ENCODE measurements around the gene GADD45G.

The GADD45G gene, protein sequence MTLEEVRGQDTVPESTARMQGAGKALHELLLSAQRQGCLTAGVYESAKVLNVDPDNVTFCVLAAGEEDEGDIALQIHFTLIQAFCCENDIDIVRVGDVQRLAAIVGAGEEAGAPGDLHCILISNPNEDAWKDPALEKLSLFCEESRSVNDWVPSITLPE

GRCh38 chr9:89604729-89605464, at the start of gene GADD45G:
GADD45G (plus strand) TSS chr9:89605012; CDS start chr9:89605122, 110 bp downstream.
- peak; percentile 65 for DNase-seq

GRCh38 chr9:89555036-89555415, 49.8 kb upstream of the GADD45G start:
- DNase-seq: no peak

GRCh38 chr9:89555451-89556375, 49.1 kb upstream of the GADD45G start:
- DNase-seq: peak; percentile 86

DNA sequence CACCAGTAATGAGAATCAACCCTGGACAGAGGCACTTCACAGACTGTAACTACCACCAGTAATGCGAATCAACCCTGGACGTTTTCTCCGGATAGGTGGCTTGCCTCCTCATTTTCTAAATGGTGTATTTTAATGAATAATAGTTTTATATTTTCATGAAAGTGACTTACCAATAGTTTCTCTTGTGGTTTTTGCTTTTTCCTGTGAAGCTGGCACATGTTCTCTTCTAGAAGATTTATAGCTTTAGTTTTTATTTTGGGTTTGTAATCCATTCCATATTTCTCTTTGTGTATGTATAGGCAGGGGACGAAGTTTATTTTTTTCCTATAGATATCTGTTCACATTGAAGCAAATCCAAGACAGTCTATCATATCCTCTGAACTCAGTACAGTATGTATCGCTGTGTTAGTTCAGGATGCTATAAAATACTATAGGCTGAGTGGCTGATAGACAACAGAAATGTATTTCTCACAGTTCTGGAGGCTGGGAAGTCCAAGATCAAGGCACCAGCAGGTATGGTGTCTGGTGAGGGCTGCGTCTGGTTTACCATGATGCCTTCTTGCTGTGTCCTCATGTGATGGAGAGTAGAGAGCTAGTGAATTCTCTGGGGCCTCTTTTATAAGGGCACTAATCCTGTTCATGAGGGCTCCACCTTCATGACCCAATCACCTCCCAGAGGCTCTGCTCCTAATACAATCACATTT, 46.5 kb upstream of the GADD45G start:
- DNase-seq: no peak

DNA sequence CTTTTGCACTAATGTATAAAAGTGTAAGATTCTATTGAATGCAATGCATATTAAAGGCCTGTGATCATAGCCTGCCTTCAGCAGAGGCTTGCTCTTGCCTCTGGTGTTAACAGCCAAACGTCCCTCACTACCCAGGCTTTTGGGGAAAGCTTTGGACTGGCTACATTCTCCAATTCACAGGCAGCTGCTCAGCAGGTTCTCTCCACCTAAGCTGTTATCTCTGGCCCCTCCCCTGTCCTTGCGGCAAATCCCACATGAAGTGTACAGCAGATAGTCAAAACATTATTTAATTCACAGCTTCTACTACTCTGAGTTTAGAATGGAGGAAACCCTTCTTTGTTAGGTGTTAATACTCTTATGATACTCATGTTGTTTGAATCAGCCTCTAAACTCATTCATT, 45.9 kb upstream of the GADD45G start:
- DNase-seq: no peak

DNA sequence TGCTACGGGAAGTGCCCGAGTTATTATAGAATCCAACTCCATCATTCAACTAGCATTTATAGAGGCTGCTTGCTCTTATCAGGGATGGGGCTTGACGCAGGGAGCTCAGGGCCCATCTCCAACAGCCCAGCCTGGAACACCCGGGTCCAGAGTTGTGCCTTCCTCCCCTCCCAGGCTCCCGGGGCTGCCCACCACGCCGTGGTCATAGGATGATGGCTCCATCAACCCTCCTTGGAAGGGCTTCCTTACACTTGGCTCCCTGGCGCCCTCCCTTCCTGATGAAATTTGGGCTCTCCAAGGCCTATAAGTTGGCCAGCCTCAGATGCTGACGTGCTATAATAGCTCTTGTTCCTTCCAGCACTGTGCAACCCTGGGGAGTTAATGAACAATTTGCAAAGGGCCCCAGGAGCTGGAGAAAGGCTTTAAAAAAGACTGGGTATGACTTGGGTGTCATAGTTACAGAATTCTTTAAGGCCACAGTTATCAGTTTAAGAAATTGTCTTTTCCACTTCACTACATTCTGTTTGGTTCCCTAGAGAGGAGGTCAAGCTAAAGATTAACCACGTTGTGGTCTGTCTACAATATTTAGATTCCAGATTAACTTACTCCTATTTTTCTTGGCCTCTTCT, 42.5 kb upstream of the GADD45G start:
- no peak for DNase-seq

GRCh38 chr9:89563571-89564345, 41.1 kb upstream of the GADD45G start:
- no peak for DNase-seq

GRCh38 chr9:89564346-89564878, 40.4 kb upstream of the GADD45G start:
- DNase-seq: peak; percentile 57

- DNase-seq: no peak
Measured at GRCh38 chr9:89567649-89568048, 37.2 kb upstream of the GADD45G start.

DNA sequence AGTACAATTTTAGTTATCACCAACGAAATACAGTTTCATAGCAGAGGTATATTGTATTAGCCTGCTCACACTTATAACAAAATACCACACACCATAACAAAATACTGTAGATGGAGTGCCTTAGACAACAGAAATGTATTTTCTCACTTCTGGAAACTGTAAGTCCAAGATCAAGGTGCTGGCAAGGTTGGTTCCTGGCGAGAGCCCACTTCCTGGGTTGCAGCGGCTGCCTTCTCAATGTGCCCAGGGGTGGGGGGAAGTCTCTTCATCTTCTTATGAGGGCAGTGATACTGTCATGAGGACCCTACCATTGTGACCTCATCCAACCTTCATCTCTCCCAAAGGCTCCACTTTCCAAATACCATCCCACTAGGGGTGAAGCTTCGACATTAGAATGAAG, 30.5 kb upstream of the GADD45G start:
- DNase-seq: no peak

GRCh38 chr9:89576404-89576839, 28.4 kb upstream of the GADD45G start:
- peak; percentile 32 for DNase-seq

GRCh38 chr9:89577363-89577762, 27.4 kb upstream of the GADD45G start:
- no peak for DNase-seq

DNA sequence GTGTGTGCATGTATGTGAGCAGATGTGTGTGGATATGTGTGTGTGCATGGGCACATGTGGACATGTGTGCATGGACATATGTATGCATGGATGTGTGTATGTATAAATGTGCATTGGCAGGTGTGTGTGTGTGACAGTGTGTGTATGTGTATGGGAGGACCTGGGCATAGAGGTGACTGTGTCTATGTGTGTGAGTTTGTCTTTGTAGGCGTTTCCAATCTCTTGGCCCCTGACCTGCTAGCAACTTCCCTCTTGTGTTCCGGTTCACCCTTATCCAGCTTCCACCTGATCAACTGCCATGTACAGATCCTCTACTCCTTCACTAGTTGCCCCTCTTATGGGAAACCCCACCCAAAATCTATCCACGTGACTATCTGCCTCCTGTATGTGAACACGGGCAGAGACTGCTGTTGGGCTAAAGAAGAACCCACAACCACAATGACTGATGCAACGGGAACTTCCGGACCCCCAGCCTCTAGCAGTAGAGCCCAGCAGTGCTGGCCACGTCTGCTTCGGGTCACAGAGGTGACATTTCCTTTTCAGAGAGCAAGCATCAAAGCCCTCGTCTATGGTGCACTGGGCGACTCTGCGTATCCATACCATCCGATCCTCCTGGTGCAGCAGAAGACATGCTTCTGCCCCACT, 24.9 kb upstream of the GADD45G start:
- peak; percentile 88 for DNase-seq

DNA sequence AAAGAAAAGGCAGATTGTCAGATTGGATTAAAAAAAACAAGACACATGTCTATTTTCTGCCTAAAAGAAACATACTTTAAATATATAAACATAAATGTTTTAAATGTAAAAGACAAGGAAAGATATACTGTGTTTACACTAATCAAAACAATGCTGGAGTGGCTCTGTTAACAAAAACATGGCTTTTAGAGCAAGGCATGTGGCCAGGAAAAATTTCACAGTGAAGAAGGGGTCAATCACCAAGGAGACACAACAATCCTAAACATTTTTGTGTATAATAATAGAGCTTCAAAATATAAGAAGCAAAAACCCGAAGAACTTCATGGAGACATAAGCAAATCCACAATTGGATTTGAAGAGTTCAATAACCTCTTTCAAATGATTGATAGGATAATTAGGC, 18.5 kb upstream of the GADD45G start:
- no peak for DNase-seq

DNA sequence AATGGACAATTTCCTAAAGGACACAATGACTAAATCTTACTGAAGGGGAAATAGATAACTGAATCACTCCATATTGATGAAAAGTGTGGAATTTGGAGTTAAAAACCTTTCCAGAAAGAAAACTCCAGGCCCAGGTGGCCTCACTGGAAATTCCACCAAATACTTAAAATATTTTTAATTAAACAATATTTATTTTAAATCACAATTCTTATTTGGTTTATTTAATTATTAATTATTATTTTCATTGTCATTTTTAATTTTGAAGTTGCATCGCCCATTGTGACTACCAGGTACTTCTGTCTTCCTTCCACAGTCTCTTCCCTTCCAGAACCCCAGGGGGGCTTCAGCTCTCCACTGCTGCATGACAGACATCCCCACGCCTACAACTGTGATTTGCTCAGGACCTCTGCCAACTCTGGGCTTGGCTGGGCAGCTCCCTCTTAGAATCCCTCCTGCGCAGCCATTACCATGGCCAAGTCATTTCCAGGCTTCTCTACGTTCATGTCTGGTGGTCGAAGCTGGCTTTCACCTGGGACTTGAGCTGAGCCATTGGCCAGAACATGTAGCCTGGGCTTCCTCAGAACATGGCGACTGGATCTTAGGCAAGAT, 16.4 kb upstream of the GADD45G start:
- DNase-seq: no peak

DNA sequence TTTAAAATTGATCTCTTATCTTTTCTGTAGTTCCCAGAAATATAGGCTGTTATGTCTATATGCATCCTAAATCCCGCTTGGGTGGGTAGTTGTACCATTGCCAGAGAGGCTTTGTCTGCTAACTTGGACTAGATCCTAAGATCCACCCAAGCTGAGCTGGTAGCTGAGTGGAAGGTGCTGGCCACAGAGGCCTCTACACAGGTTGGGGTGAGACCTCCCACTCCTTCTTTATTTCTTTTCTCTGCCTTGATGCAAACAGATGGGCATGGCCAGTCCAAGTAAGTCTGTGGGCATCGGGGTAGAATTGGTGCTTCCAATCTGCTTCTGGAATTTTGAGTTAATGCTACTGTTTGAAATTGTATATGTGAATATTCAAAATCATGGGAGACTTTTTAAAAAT, 14.4 kb upstream of the GADD45G start:
- DNase-seq: no peak

DNA sequence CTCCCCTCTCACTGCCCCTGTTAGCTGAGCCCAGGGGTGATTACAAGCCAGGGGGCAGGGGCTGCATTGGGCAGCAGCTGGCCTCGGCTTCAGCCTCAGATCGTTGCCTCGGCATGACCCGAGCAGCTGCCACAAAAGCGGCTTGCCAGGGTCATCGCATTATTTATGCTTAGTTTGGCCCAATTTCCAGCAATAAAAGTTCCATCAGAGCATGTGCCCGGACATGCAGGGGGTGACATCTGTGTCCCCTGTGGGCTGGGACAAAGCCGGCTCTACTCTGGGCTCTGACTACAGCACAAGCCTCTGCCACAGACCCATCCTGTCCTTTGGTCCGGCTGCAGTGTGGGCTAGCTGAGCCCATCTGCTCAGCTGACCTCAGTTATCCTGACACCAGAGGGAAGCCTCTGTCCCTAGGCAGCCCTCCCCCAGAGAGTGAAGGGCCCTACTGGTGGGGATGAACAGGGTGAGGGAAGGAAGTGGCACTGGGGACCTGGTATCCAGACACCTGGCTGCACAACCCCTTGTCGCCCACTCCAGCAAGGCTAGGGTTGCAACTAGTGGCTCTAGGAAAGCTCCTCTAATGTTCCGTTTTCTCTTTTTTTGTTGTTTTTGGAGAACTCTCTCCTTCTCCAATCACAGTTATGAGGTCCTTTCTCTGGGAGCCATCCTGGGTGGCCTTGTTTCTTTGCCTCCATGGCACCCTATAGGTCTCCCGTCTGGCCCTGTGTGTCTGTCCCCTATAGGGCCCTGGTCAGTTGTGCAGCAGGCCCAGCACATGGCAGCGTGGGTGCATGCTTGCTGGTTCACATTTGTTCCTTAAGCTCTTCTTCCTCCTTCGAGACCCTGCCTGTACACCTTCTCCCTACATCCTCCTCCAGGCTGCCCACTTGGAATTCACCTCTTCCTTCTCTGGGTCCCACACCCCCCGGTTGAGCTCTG, 13.3 kb upstream of the GADD45G start:
- no peak for DNase-seq

GRCh38 chr9:89592213-89592815, 12.5 kb upstream of the GADD45G start:
- DNase-seq: no peak
